ENCODE data around the gene PSENEN. TPM values are rescaled to one million over a fixed set of nuclear protein-coding genes. Genes with fewer than 3 reads are reported as not detected.

The PSENEN gene
- total and polyA plus RNA-seq, 2 of the 8 experiments (the other 6 are each of a cell fraction or from before 2014, with no cell fraction given): 66.7 to 75.3 TPM

GRCh38 chr19:35695895-35696422 lies 49.5 kb upstream of the PSENEN start (continued):
- no peak for TF ChIP-seq CHD7 (IDR thresholded peaks at IDR 0.05; ENCODE audit: insufficient replicate concordance, low read length)
- no peak for TF ChIP-seq MAFK (IDR thresholded peaks at IDR 0.05; ENCODE audit: low read depth, low read length)
- TF ChIP-seq KDM1A (IDR thresholded peaks at IDR 0.05; ENCODE audit: borderline replicate concordance, low read length): no peak
- no peak for TF ChIP-seq SP4 (IDR thresholded peaks at IDR 0.05; ENCODE audit: low read length)
- no peak for TF ChIP-seq CHD1 (IDR thresholded peaks at IDR 0.05; ENCODE audit: low read depth, low read length)
- no peak for TF ChIP-seq E2F6 (IDR thresholded peaks at IDR 0.05)
- no peak for TF ChIP-seq BACH1 (IDR thresholded peaks at IDR 0.05; ENCODE audit: low read length)
- TF ChIP-seq NRF1 (IDR thresholded peaks at IDR 0.05; ENCODE audit: low read depth, low read length): no peak
- no peak for TF ChIP-seq FOSL1 (IDR thresholded peaks at IDR 0.05; ENCODE audit: insufficient read depth, low read depth, low read length)
- TF ChIP-seq JUND (IDR thresholded peaks at IDR 0.05; ENCODE audit: low read length): no peak

Measured in H1 (cell line).